Thoracic aorta (tissue), 2 donors: ENCODE results near the gene GMDS. TPM values are rescaled to one million over a fixed set of nuclear protein-coding genes. Genes with fewer than 3 reads are reported as not detected.

Experiments used
- ATAC-seq: fragments of 150-250 bp; one replicate; pipeline ENCODE4 v1.8.0; 2017; ENCODE audit warnings: low read depth; ENCODE audit not compliant: insufficient number of reproducible peaks, low FRiP score
- DNase-seq: peaks from one replicate; pipeline ENCODE4 v3.0.0-alpha.2; 2020; ENCODE audit warnings: low spot score
- H3K27ac ChIP-seq, 2 donors: fragments of 200-600 bp; sonication (generic); 1 replicate in 1 of 2; 2 replicates in 1 of 2; pipeline ENCODE4 v1.5.1; 2016; ENCODE audit warnings: mild to moderate bottlenecking in 2 of 2, moderate library complexity in 2 of 2
- H3K27me3 ChIP-seq: fragments of 200-600 bp; sonication (generic); replicated peaks from 2 replicates; pipeline ENCODE4 v1.6.0; 2016; ENCODE audit warnings: mild to moderate bottlenecking; ENCODE audit not compliant: insufficient read depth
- H3K36me3 ChIP-seq: fragments of 200-600 bp; sonication (generic); one replicate; pipeline ENCODE4 v1.5.1; 2016
- H3K4me1 ChIP-seq, 2 donors: fragments of 200-600 bp; sonication (generic); 1 replicate in 1 of 2; 2 replicates in 1 of 2; pipeline versions ENCODE4 v1.5.1 to v1.6.0; 2016; ENCODE audit warnings: low read depth in 2 of 2, mild to moderate bottlenecking in 1 of 2; ENCODE audit not compliant: control insufficient read depth in 1 of 2
- H3K4me3 ChIP-seq: fragments of 200-600 bp; sonication (generic); 2 replicates; pipeline ENCODE4 v1.5.1; 2016; ENCODE audit warnings: mild to moderate bottlenecking
- H3K9me3 ChIP-seq: fragments of 200-600 bp; sonication (generic); 2 replicates; pipeline ENCODE4 v1.5.1; 2016
- CTCF ChIP-seq: fragments of 200-600 bp; sonication (generic); IDR thresholded peaks from one replicate; pipeline ENCODE4 v1.5.1; 2019; ENCODE audit warnings: antibody characterized with exemption
- total RNA-seq, 2 donors: library from RNA; depleted of rRNA; stranded (reverse); fragments of >200 nt; gene quantifications; one replicate each; pipeline versions ENCODE4 v1.1.0 to v1.2.3, GENCODE V29; 2016

The GMDS gene
- total RNA-seq, 2 donors from 2014 or later = 87.8 to 87.9 TPM

- Histone ChIP-seq H3K9me3 (no peaks in the 10 kb centered on the region), H3K27me3 (no peaks in the 10 kb centered on the region), H3K27ac (no peak overlapping the region), H3K4me3 (no peak overlapping the region), H3K4me1 (no peaks in the 10 kb centered on the region), H3K36me3 (no peaks in the 10 kb centered on the region)
- no peak for DNase-seq
- no peak for ATAC-seq
- no peak for TF ChIP-seq CTCF
These were observed 592.6 kb downstream of the GMDS start for GRCh38 chr6:1652842-1653241.

GRCh38 chr6:1651362-1651761 is 594.0 kb downstream of the GMDS start:
- Histone ChIP-seq H3K36me3 (no peaks in the 10 kb centered on the region), H3K27ac (no peak overlapping the region), H3K27me3 (no peaks in the 10 kb centered on the region), H3K4me1 (peaks cover under 1 to 5% of the 10 kb centered on the region in 2 donors), H3K9me3 (no peaks in the 10 kb centered on the region), H3K4me3 (no peak overlapping the region)
- TF ChIP-seq CTCF = no peak
- ATAC-seq = no peak
- no peak for DNase-seq

- Histone ChIP-seq H3K36me3 (no peaks in the 10 kb centered on the region), H3K27me3 (no peaks in the 10 kb centered on the region), H3K4me1 (peaks cover 4 to 22% of the 10 kb centered on the region in 2 donors), H3K27ac (no peak overlapping the region), H3K4me3 (no peak overlapping the region), H3K9me3 (no peaks in the 10 kb centered on the region)
- TF ChIP-seq CTCF = no peak
- DNase-seq = no peak
- ATAC-seq = no peak
These were observed 599.8 kb downstream of the GMDS start for GRCh38 chr6:1645466-1646185.

GRCh38 chr6:1644516-1645060 is 600.8 kb downstream of the GMDS start:
- Histone ChIP-seq H3K36me3 (no peaks in the 10 kb centered on the region), H3K4me3 (no peak overlapping the region), H3K9me3 (no peaks in the 10 kb centered on the region), H3K27ac (no peak overlapping the region), H3K4me1 (peaks cover 4 to 22% of the 10 kb centered on the region in 2 donors), H3K27me3 (no peaks in the 10 kb centered on the region)
- no peak for TF ChIP-seq CTCF
- DNase-seq (no peak), ATAC-seq (no peak)

- no peak overlapping the region for H3K27ac ChIP-seq
- H3K36me3 ChIP-seq = no peaks in the 10 kb centered on the region
- no peak overlapping the region for H3K4me3 ChIP-seq
- no peak for ATAC-seq
- H3K4me1 ChIP-seq = peaks cover 4 to 22% of the 10 kb centered on the region in 2 donors
- no peak for TF ChIP-seq CTCF
- no peaks in the 10 kb centered on the region for H3K27me3 ChIP-seq
- no peak for DNase-seq
- H3K9me3 ChIP-seq = no peaks in the 10 kb centered on the region
These were observed 601.5 kb downstream of the GMDS start for GRCh38 chr6:1643830-1644445.
